Parathyroid adenoma (tissue), 2 donors: ENCODE measurements around the gene ZIC4.

Experiments used
- H2AFZ ChIP-seq: fragments of 300-600 bp; sonication (generic); one replicate; pipeline ENCODE4 v1.7.0; 2017; ENCODE audit warnings: antibody characterized with exemption, mild to moderate bottlenecking
- H3K27ac ChIP-seq: fragments of 300-600 bp; sonication (generic); one replicate; pipeline ENCODE4 v1.7.0; 2017
- H3K27me3 ChIP-seq: fragments of 300-600 bp; sonication (generic); one replicate; pipeline ENCODE4 v1.7.0; 2017; ENCODE audit warnings: low read length; ENCODE audit not compliant: control insufficient read depth, insufficient read depth
- H3K36me3 ChIP-seq: fragments of 300-600 bp; sonication (generic); one replicate; pipeline ENCODE4 v1.7.0; 2017; ENCODE audit warnings: low read length; ENCODE audit not compliant: control insufficient read depth, insufficient read depth
- H3K4me1 ChIP-seq: fragments of 300-600 bp; sonication (generic); one replicate; pipeline ENCODE4 v1.7.0; 2017; ENCODE audit warnings: control low read depth
- H3K4me2 ChIP-seq: fragments of 300-600 bp; sonication (generic); one replicate; pipeline ENCODE4 v1.7.0; 2017; ENCODE audit warnings: low read length
- H3K4me3 ChIP-seq: fragments of 300-600 bp; sonication (generic); one replicate; pipeline ENCODE4 v1.7.0; 2017; ENCODE audit warnings: low read depth, low read length
- H3K79me2 ChIP-seq: fragments of 300-600 bp; sonication (generic); one replicate; pipeline ENCODE4 v1.7.0; 2017; ENCODE audit warnings: control low read depth
- H3K9ac ChIP-seq: fragments of 300-600 bp; sonication (generic); one replicate; pipeline ENCODE4 v1.7.0; 2017; ENCODE audit warnings: mild to moderate bottlenecking
- H3K9me3 ChIP-seq: fragments of 300-600 bp; sonication (generic); one replicate; pipeline ENCODE4 v1.7.0; 2017; ENCODE audit warnings: low read length; ENCODE audit not compliant: control insufficient read depth
- CTCF ChIP-seq: fragments of 300-600 bp; sonication (generic); IDR thresholded peaks from one replicate; pipeline ENCODE4 v1.7.0; 2017; ENCODE audit warnings: antibody characterized with exemption, mild to moderate bottlenecking
- donor health status: primary hyperparathyroidism.

ZIC4 gene

GRCh38 chr3:147377412-147378367 lies 28.7 kb downstream of the ZIC4 start:
- Histone ChIP-seq H3K79me2 (no peaks in the 10 kb centered on the region), H3K4me3 (no peak overlapping the region), H3K4me1 (no peaks in the 10 kb centered on the region), H3K27me3 (peaks cover 7% of the 10 kb centered on the region), H3K9ac (no peak overlapping the region), H2AFZ (no peak overlapping the region), H3K36me3 (no peaks in the 10 kb centered on the region), H3K4me2 (no peak overlapping the region), H3K9me3 (no peaks in the 10 kb centered on the region), H3K27ac (no peak overlapping the region)
- no peak for TF ChIP-seq CTCF

- Histone ChIP-seq H3K27ac (no peak overlapping the region), H3K27me3 (peaks cover 9% of the 10 kb centered on the region)
These were observed 33.0 kb downstream of the ZIC4 start for GRCh38 chr3:147373301-147373700.

GRCh38 chr3:147372525-147373027 lies 33.8 kb downstream of the ZIC4 start:
- Histone ChIP-seq H3K36me3 (no peaks in the 10 kb centered on the region), H3K79me2 (no peaks in the 10 kb centered on the region), H3K4me3 (no peak overlapping the region), H3K27ac (no peak overlapping the region), H2AFZ (no peak overlapping the region), H3K4me1 (no peaks in the 10 kb centered on the region), H3K27me3 (peaks cover 9% of the 10 kb centered on the region), H3K9ac (no peak overlapping the region), H3K9me3 (no peaks in the 10 kb centered on the region), H3K4me2 (no peak overlapping the region)
- TF ChIP-seq CTCF: no peak

More at GRCh38 chr3:147373301-147373700, 33.0 kb downstream of the ZIC4 start:
- Histone ChIP-seq H3K79me2 (no peaks in the 10 kb centered on the region), H3K4me2 (no peak overlapping the region), H3K4me1 (no peaks in the 10 kb centered on the region), H3K9me3 (no peaks in the 10 kb centered on the region), H2AFZ (no peak overlapping the region), H3K9ac (no peak overlapping the region), H3K4me3 (no peak overlapping the region), H3K36me3 (no peaks in the 10 kb centered on the region)
- no peak for TF ChIP-seq CTCF

- Histone ChIP-seq H3K36me3 (no peaks in the 10 kb centered on the region), H3K4me2 (no peak overlapping the region), H3K27ac (no peak overlapping the region), H3K4me3 (no peak overlapping the region), H3K79me2 (no peaks in the 10 kb centered on the region), H2AFZ (no peak overlapping the region), H3K9me3 (no peaks in the 10 kb centered on the region), H3K4me1 (no peaks in the 10 kb centered on the region), H3K9ac (no peak overlapping the region), H3K27me3 (peaks cover 9% of the 10 kb centered on the region)
- no peak for TF ChIP-seq CTCF
These were observed 34.5 kb downstream of the ZIC4 start for GRCh38 chr3:147371771-147372340.
